Panc1 (cell line): ENCODE results near the gene DCTN2. TPM values are rescaled to one million over a fixed set of nuclear protein-coding genes. Genes with fewer than 3 reads are reported as not detected.

Experiments used
- ATAC-seq: fragments of 200-7000 bp; cut with Tn5 transposase; 2 replicates; pipeline ENCODE4 v1.9.1; 2020; ENCODE audit warnings: mild to moderate bottlenecking, moderate library complexity
- BruUV-seq: library from RNA; stranded (reverse); fragments of 400-500 nt; replicated peaks from 2 replicates; lab custom pipeline; 2021; lab: Mats Ljungman, UMichigan
- CTCF ChIA-PET: fragments of 300-600 bp; sonication (Branson Sonifier 250); formaldehyde crosslinking; loops from one replicate; lab custom pipeline; 2022; ENCODE audit warnings: antibody characterized with exemption; lab: Charles Lee
- POLR2A ChIA-PET: fragments of 300-600 bp; sonication (Branson Sonifier 250); formaldehyde crosslinking; loops from one replicate; lab custom pipeline; 2022; ENCODE audit warnings: antibody characterized with exemption; lab: Charles Lee
- DNase-seq: peaks from one replicate; pipeline ENCODE4 v3.0.0-alpha.2; 2010; ENCODE audit warnings: low read depth, low spot score
- H3K27ac ChIP-seq: 2 replicates; pipeline ENCODE4 v1.5.1; 2011; ENCODE audit warnings: mild to moderate bottlenecking, low read length, inconsistent platforms
- H3K27me3 ChIP-seq: fragments of 200-500 bp; sonication (Bioruptor generic); 2 replicates; pipeline ENCODE4 v1.6.0; 2014; ENCODE audit warnings: low read length, inconsistent platforms; ENCODE audit not compliant: control insufficient read depth, insufficient read depth
- H3K36me3 ChIP-seq: fragments of 200-500 bp; sonication (Bioruptor generic); 2 replicates; pipeline ENCODE4 v1.5.1; 2014; ENCODE audit warnings: inconsistent platforms, mild to moderate bottlenecking, low read length, moderate library complexity; ENCODE audit not compliant: control insufficient read depth, insufficient read depth
- H3K4me1 ChIP-seq: 2 replicates; pipeline ENCODE4 v1.5.1; 2011; ENCODE audit warnings: inconsistent platforms, mild to moderate bottlenecking, low read length, moderate library complexity; ENCODE audit not compliant: control insufficient read depth, insufficient read depth
- H3K4me3 ChIP-seq, 2 experiments: 2 replicates each; pipeline ENCODE4 v1.5.1; 2011 to 2012; ENCODE audit warnings: low read depth in 2 of 2, low read length in 2 of 2, mild to moderate bottlenecking in 2 of 2, inconsistent platforms in 1 of 2, moderate library complexity in 1 of 2
- H3K9me3 ChIP-seq: fragments of 200-500 bp; sonication (Bioruptor generic); 2 replicates; pipeline ENCODE4 v1.5.1; 2014; ENCODE audit warnings: low read depth, mild to moderate bottlenecking, inconsistent platforms, low read length, moderate library complexity; ENCODE audit not compliant: control insufficient read depth, insufficient read depth
- POLR2AphosphoS5 ChIP-seq: IDR thresholded peaks from 2 replicates; pipeline ENCODE4 v1.6.1; 2012; ENCODE audit warnings: mild to moderate bottlenecking, low read depth, low read length, moderate library complexity
- REST ChIP-seq, 2 experiments: IDR thresholded peaks; 2 replicates each; pipeline ENCODE4 v1.6.1; 2011 to 2012; ENCODE audit warnings: low read depth in 2 of 2, control low read depth in 1 of 2, low read length in 1 of 2, mild to moderate bottlenecking in 1 of 2, moderate library complexity in 1 of 2; ENCODE audit not compliant: insufficient read depth in 1 of 2
- SIN3A ChIP-seq: IDR thresholded peaks from 2 replicates; pipeline ENCODE4 v1.6.1; 2012; ENCODE audit warnings: low read depth, mild to moderate bottlenecking, low read length, moderate library complexity, borderline replicate concordance; ENCODE audit not compliant: insufficient read depth
- TCF7L2 ChIP-seq: IDR thresholded peaks from 2 replicates; pipeline ENCODE4 v1.6.1; 2011; ENCODE audit warnings: mild to moderate bottlenecking, low read depth, low read length, inconsistent platforms
- in situ Hi-C: cut with HindIII; loops from 2 replicates; pipeline ENCODE4 v1.10.0; 2016; ENCODE audit warnings: low sequenced_read_pairs, low pct_unique_long_range_greater_than_20kb
- intact Hi-C: fragments of 100-400 bp; cut with micrococcal nuclease; formaldehyde crosslinking; loops from one replicate; pipeline ENCODE4 v1.10.0; 2022; ENCODE audit not compliant: unreplicated experiment
- total RNA-seq: library from RNA; stranded (reverse); gene quantifications from one replicate; pipeline ENCODE4 v1.2.1, GENCODE V29; 2021; ENCODE audit not compliant: unreplicated experiment
- TF ChIP-seq, protein P1 (sequence below): fragments of 450-650 bp; IDR thresholded peaks from 2 replicates; pipeline ENCODE4 v1.5.1; 2017; ENCODE audit warnings: mild to moderate bottlenecking

DCTN2 gene
- total RNA-seq, 1 experiment from 2014 or later: 97.6 TPM

DNA sequence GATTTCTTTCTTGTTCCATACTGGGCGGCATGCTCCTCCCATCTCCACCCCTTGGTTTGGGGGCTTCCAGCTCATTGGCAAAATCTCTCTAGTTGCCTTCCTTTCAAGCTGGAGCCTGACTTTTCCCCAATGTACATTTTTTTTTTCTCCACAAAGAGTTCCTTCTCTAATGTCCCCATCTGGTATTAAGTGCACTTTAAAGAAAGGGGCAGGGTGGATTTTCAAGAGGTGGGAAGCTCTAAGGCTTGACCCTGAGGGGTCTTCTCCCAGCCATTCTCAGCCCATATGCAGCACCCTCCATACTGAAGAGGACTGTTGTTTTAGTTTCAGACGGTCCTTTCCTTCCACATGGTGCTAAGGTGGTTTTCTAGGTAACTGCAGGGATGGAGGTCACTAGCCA, 38.2 kb upstream of the DCTN2 start:
- in situ Hi-C loops: no loop called here
- Histone ChIP-seq H3K9me3 (no peaks in the 10 kb centered on the region), H3K27ac (no peak overlapping the region), H3K27me3 (no peaks in the 10 kb centered on the region), H3K36me3 (no peaks in the 10 kb centered on the region), H3K4me3 (no peak overlapping the region), H3K4me1 (no peaks in the 10 kb centered on the region)
- ATAC-seq (no peak), DNase-seq (no peak)
- ChIA-PET POLR2A (interaction anchor here (0.7 kb wide), 1 partner anchor 74 kb away, joined by 3 read pairs; no protein-coding TSS in a partner anchor), CTCF (interaction anchor here (0.6 to 1.7 kb wide), 2 partner anchors 42 to 260 kb away, joined by 3 to 6 read pairs; no protein-coding TSS in a partner anchor)
- no TSS peak for BruUV-seq
- TF ChIP-seq SIN3A (no peak), POLR2AphosphoS5 (no peak), REST (IDR thresholded peaks at IDR 0.05; ENCODE audit: insufficient read depth in 1 of 2, low read depth in 2 of 2, low read length in 1 of 2) (no peak)
- TF ChIP-seq, protein P1, sequence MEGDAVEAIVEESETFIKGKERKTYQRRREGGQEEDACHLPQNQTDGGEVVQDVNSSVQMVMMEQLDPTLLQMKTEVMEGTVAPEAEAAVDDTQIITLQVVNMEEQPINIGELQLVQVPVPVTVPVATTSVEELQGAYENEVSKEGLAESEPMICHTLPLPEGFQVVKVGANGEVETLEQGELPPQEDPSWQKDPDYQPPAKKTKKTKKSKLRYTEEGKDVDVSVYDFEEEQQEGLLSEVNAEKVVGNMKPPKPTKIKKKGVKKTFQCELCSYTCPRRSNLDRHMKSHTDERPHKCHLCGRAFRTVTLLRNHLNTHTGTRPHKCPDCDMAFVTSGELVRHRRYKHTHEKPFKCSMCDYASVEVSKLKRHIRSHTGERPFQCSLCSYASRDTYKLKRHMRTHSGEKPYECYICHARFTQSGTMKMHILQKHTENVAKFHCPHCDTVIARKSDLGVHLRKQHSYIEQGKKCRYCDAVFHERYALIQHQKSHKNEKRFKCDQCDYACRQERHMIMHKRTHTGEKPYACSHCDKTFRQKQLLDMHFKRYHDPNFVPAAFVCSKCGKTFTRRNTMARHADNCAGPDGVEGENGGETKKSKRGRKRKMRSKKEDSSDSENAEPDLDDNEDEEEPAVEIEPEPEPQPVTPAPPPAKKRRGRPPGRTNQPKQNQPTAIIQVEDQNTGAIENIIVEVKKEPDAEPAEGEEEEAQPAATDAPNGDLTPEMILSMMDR: no peak
- intact Hi-C loops: no loop called here

DNA sequence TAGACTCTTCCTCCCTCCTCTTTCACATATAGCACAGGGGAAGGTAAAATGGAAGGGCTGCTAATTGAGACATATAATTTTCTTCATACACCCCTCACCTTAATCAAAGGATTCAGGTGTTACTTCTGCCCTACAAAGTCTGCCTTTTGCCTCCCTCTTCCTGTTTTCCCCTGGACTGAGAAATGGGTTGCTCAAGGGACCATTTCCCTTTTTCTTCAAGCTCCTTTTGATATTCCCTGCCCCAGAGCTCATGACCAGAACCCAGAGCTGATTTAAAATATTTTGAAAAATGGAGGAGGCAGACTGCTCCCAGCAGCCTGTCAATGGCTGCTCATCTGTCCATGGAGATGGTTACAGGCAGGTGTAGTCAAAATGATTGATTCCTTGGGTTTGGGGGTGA, 37.7 kb upstream of the DCTN2 start:
- no peak overlapping the region for H3K4me3 ChIP-seq
- no peaks in the 10 kb centered on the region for H3K27me3 ChIP-seq
- ChIA-PET CTCF (interaction anchor here (0.6 to 1.7 kb wide), 3 partner anchors 43 to 260 kb away, joined by 3 to 6 read pairs (median 6); no protein-coding TSS in a partner anchor), POLR2A (interaction anchor here (0.6 kb wide), 1 partner anchor 12 kb away, joined by 3 read pairs; no protein-coding TSS in a partner anchor)
- no peaks in the 10 kb centered on the region for H3K36me3 ChIP-seq
- DNase-seq (no peak), ATAC-seq (no peak)
- in situ Hi-C loops (no loop called here), intact Hi-C loops (loop anchor here (5.0 kb wide), 1 partner anchor 153 kb away; the partner anchor contains the start of gene AGAP2)
- TF ChIP-seq POLR2AphosphoS5: no peak
- no peak for TF ChIP-seq TCF7L2
- no peak for TF ChIP-seq REST (IDR thresholded peaks at IDR 0.05; ENCODE audit: insufficient read depth in 1 of 2, low read depth in 2 of 2, low read length in 1 of 2)
- TF ChIP-seq SIN3A: no peak
- TF ChIP-seq, protein P1: no peak
- no peak overlapping the region for H3K27ac ChIP-seq
- H3K9me3 ChIP-seq: no peaks in the 10 kb centered on the region
- no peaks in the 10 kb centered on the region for H3K4me1 ChIP-seq
- no TSS peak for BruUV-seq
